Measurements from ENCODE around the gene ADRA2A.

DNA sequence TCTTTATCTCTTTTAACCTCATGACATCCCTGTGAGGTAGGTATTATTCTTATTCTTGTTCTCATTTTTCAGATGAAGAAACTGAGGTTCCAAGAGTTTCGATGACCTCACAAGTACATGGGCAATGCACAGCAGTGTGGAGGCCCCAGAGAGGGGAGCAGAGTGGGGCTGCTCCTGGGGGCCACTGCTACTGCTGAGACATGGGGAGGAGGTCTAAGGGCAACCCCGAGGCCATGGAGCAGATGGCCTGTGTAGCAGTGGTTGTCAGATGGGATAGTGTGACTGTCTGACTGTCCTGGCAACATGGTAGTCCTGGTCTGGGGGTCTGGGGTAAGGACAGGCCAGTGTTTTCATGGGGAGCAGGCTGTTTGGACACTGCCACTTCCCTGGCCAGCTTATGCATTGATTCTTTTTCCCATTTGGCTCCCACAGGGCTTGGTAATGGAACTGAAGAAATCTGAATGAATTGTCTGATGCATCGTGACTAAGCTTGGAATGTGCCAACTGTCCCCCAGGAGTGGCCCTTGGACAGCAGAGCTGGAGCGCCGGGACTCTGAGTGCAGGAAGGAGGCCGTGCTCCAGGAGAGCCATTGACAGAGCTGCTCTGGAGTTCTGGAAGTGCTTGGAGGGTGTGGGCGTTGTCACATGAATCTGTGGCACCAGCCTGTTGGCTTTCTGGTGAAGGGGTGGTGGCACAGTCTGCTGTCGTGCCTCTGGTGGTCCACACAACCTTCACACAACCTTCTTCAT is 40.9 kb downstream of the ADRA2A start:
- TF ChIP-seq POLR2A (IDR thresholded peaks at IDR 0.05; ENCODE audit: low read depth, low read length) = no peak
- no peak for TF ChIP-seq POLR2AphosphoS5 (IDR thresholded peaks at IDR 0.05; ENCODE audit: low read depth, low read length)
- no peak for TF ChIP-seq TAF1 (IDR thresholded peaks at IDR 0.05; ENCODE audit: low read depth, low read length)
